Measurements from ENCODE around the gene C15orf62. TPM values are rescaled to one million over a fixed set of nuclear protein-coding genes. Genes with fewer than 3 reads are reported as not detected.

Gene C15orf62
- total and polyA plus RNA-seq, 12 donors = 0.07 to 1.1 (median 0.36) TPM; not detected in 4

GRCh38 chr15:40766906-40767837 lies 2.6 kb upstream of the C15orf62 start:
- H3K36me3 ChIP-seq (replicated peaks in 1 of 2) = peaks cover 0 to 7% of the 10 kb centered on the region in 2 donors
- H3K4me3 ChIP-seq = no peak overlapping the region
- no peak for TF ChIP-seq CTCF (IDR thresholded peaks at IDR 0.05)
- peak in 1 of 2 donors; percentile 20 for TF ChIP-seq POLR2A (IDR thresholded peaks at IDR 0.05)
- H3K9me3 ChIP-seq (replicated peaks in 1 of 3) = no peaks in the 10 kb centered on the region
- DNase-seq = peak; percentile 59 to 90 (median 85)
- peaks cover 46 to 55% of the 10 kb centered on the region in 2 donors for H3K4me1 ChIP-seq (replicated peaks in 1 of 2)
- intact Hi-C loops (cut with DNase I) = no loop called here
- H3K27me3 ChIP-seq = no peaks in the 10 kb centered on the region
- H3K27ac ChIP-seq = peak overlapping the region in 2 of 5 donors; percentile 78 to 88
- WGBS, 4 donors = 68 to 69% (median 68%) methylated on average over 20 to 32 of the region's 32 CpGs

GRCh38 chr15:40767838-40768500 lies 1.8 kb upstream of the C15orf62 start:
- intact Hi-C loops (cut with DNase I) = no loop called here
- Histone ChIP-seq H3K27ac (no peak overlapping the region), H3K36me3 (replicated peaks in 1 of 2) (peaks cover 0 to 13% of the 10 kb centered on the region in 2 donors), H3K4me3 (no peak overlapping the region), H3K27me3 (no peaks in the 10 kb centered on the region), H3K9me3 (replicated peaks in 1 of 3) (no peaks in the 10 kb centered on the region), H3K4me1 (replicated peaks in 1 of 2) (peaks cover 46 to 52% of the 10 kb centered on the region in 2 donors)
- no peak for TF ChIP-seq POLR2A (IDR thresholded peaks at IDR 0.05)
- no peak for DNase-seq
- 89 to 95% (median 93%) methylated on average over 28 to 29 of the region's 29 CpGs for WGBS, 4 donors

- Histone ChIP-seq H3K4me3 (no peak overlapping the region), H3K9me3 (replicated peaks in 1 of 3) (no peaks in the 10 kb centered on the region), H3K27me3 (no peaks in the 10 kb centered on the region), H3K4me1 (replicated peaks in 1 of 2) (peaks cover 38 to 45% of the 10 kb centered on the region in 2 donors), H3K27ac (peak overlapping the region in 3 of 5 donors; percentile 47 to 59 (median 57)), H3K36me3 (replicated peaks in 1 of 2) (peaks cover 0 to 20% of the 10 kb centered on the region in 2 donors)
- intact Hi-C loops (cut with DNase I) = no loop called here
- no peak for DNase-seq
- WGBS, 4 donors = 71 to 82% (median 79%) methylated on average over 11 to 21 of the region's 21 CpGs
- TF ChIP-seq POLR2A (IDR thresholded peaks at IDR 0.05) (no peak), CTCF (IDR thresholded peaks at IDR 0.05) (no peak)
Measured at GRCh38 chr15:40768521-40769273, 1.1 kb upstream of the C15orf62 start.

GRCh38 chr15:40770147-40770721 lies 454 bp downstream of the C15orf62 start:
- Histone ChIP-seq H3K9me3 (replicated peaks in 1 of 3) (no peaks in the 10 kb centered on the region), H3K4me1 (replicated peaks in 1 of 2) (peaks cover 25 to 29% of the 10 kb centered on the region in 2 donors), H3K4me3 (no peak overlapping the region), H3K27ac (peak overlapping the region in 2 of 5 donors; percentile 57 to 59), H3K36me3 (replicated peaks in 1 of 2) (peaks cover 0 to 35% of the 10 kb centered on the region in 2 donors), H3K27me3 (no peaks in the 10 kb centered on the region)
- WGBS, 4 donors = 64 to 90% (median 81%) methylated on average over 2 to 17 of the region's 17 CpGs
- intact Hi-C loops (cut with DNase I) = no loop called here
- TF ChIP-seq POLR2A (IDR thresholded peaks at IDR 0.05) = no peak
- TF ChIP-seq CTCF (IDR thresholded peaks at IDR 0.05) = no peak
- no peak for DNase-seq

Data from adrenal gland (tissue), 12 donors.